SK-N-SH treated with all-trans-retinoic acid at 6 μM for 48 hours (cell line): Measurements from ENCODE around the gene MAPK4.

Experiments
- ARNTL ChIP-seq: fragments of 450-650 bp; formaldehyde crosslinking; IDR thresholded peaks from 2 replicates; pipeline ENCODE4 v1.5.0; 2020; ENCODE audit warnings: low read depth, mild to moderate bottlenecking, moderate library complexity, borderline replicate concordance
- BACH2 ChIP-seq: fragments of 250-450 bp; sonication (Bioruptor Pico); IDR thresholded peaks from 2 replicates; pipeline ENCODE4 v1.9.0; 2021; ENCODE audit warnings: mild to moderate bottlenecking, borderline replicate concordance
- CREB5 ChIP-seq: fragments of 250-450 bp; sonication (Bioruptor Pico); IDR thresholded peaks from 2 replicates; pipeline ENCODE4 v1.5.1; 2020; ENCODE audit warnings: low read depth, mild to moderate bottlenecking, moderate library complexity
- CSRNP3 ChIP-seq: fragments of 250-450 bp; sonication (Bioruptor Pico); IDR thresholded peaks from 2 replicates; pipeline ENCODE4 v1.5.1; 2021; ENCODE audit warnings: mild to moderate bottlenecking, moderate library complexity
- ISL1 ChIP-seq: fragments of 250-450 bp; sonication (Bioruptor Pico); IDR thresholded peaks from 2 replicates; pipeline ENCODE4 v2.1.2; 2022; ENCODE audit warnings: mild to moderate bottlenecking, moderate library complexity
- OSR1 ChIP-seq: fragments of 250-450 bp; sonication (Bioruptor Pico); IDR thresholded peaks from 2 replicates; pipeline ENCODE4 v1.8.0; 2022; ENCODE audit warnings: moderate library complexity, mild to moderate bottlenecking, inconsistent platforms
- RARB ChIP-seq: fragments of 250-450 bp; sonication (Bioruptor Pico); IDR thresholded peaks from 2 replicates; pipeline ENCODE4 v1.8.0; 2021; ENCODE audit warnings: mild to moderate bottlenecking, moderate library complexity
- TCF4 ChIP-seq: fragments of 250-450 bp; sonication (Bioruptor Pico); IDR thresholded peaks from 2 replicates; pipeline ENCODE4 v1.8.0; 2021; ENCODE audit warnings: mild to moderate bottlenecking, moderate library complexity, borderline replicate concordance
- ZFP3 ChIP-seq: fragments of 250-450 bp; sonication (Bioruptor Pico); IDR thresholded peaks from 2 replicates; pipeline ENCODE4 v1.5.0; 2020; ENCODE audit warnings: mild to moderate bottlenecking, moderate library complexity
- TF ChIP-seq, protein P1 (sequence below): fragments of 250-450 bp; sonication (Bioruptor Pico); IDR thresholded peaks from 2 replicates; pipeline ENCODE4 v1.8.0; 2020; ENCODE audit warnings: mild to moderate bottlenecking, moderate library complexity, borderline replicate concordance

DNA sequence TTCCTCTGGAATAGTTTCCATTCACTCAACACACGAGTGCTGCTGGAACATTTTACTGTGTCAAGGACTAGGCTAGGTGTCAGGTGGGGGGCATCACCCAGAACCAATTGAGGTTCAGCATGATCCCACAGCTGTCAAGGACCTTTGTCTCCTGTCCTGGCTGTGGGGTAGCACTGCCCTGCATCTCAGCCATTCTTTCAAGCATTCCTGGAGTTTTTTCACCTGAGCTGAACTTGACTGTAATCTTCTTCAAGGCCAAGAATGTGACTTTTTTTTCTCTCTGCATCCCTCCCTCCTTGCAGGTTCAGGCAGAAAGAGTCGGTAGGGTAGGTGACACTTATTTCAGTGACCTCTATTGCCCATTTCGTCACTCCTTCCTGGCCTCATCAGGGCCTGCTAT, 3.5 kb downstream of the MAPK4 start:
- TF ChIP-seq, protein P1, sequence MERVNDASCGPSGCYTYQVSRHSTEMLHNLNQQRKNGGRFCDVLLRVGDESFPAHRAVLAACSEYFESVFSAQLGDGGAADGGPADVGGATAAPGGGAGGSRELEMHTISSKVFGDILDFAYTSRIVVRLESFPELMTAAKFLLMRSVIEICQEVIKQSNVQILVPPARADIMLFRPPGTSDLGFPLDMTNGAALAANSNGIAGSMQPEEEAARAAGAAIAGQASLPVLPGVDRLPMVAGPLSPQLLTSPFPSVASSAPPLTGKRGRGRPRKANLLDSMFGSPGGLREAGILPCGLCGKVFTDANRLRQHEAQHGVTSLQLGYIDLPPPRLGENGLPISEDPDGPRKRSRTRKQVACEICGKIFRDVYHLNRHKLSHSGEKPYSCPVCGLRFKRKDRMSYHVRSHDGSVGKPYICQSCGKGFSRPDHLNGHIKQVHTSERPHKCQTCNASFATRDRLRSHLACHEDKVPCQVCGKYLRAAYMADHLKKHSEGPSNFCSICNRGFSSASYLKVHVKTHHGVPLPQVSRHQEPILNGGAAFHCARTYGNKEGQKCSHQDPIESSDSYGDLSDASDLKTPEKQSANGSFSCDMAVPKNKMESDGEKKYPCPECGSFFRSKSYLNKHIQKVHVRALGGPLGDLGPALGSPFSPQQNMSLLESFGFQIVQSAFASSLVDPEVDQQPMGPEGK (CRISPR knock-in tag): no peak
- TF ChIP-seq ISL1 (CRISPR knock-in tag) (no peak), CSRNP3 (CRISPR knock-in tag) (no peak), TCF4 (CRISPR knock-in tag) (no peak), ARNTL (no peak), CREB5 (CRISPR knock-in tag) (no peak), OSR1 (CRISPR knock-in tag) (no peak), ZFP3 (CRISPR knock-in tag) (no peak), BACH2 (CRISPR knock-in tag) (no peak), RARB (CRISPR knock-in tag) (no peak)
